Dendritic cell treated with granulocyte-macrophage colony-stimulating factor and Interleukin-4, amounts not matched to agents 40 ng/mL and 50 ng/mL, for 4 days (primary cell): ENCODE results near the gene CLEC2A.

ENCODE experiments used
- H3K27ac Mint-ChIP-seq: one replicate; pipeline ENCODE4 v1.8.0; 2022; ENCODE audit warnings: mild to moderate bottlenecking, mixed read lengths
- H3K27me3 Mint-ChIP-seq: one replicate; pipeline ENCODE4 v1.8.0; 2022; ENCODE audit warnings: mild to moderate bottlenecking, mixed read lengths
- H3K36me3 Mint-ChIP-seq: one replicate; pipeline ENCODE4 v1.8.0; 2022; ENCODE audit warnings: low read depth, mixed read lengths
- H3K4me1 Mint-ChIP-seq: one replicate; pipeline ENCODE4 v1.8.0; 2022; ENCODE audit warnings: low read depth, mixed read lengths
- H3K4me3 Mint-ChIP-seq: one replicate; pipeline ENCODE4 v1.8.0; 2022; ENCODE audit warnings: mild to moderate bottlenecking, moderate library complexity, mixed read lengths
- H3K9me3 Mint-ChIP-seq: one replicate; pipeline ENCODE4 v1.8.0; 2022; ENCODE audit warnings: mixed read lengths
- intact Hi-C: fragments of 100-400 bp; cut with micrococcal nuclease; formaldehyde crosslinking; loops from one replicate; pipeline ENCODE4 v1.15.0; 2022

The CLEC2A gene

DNA sequence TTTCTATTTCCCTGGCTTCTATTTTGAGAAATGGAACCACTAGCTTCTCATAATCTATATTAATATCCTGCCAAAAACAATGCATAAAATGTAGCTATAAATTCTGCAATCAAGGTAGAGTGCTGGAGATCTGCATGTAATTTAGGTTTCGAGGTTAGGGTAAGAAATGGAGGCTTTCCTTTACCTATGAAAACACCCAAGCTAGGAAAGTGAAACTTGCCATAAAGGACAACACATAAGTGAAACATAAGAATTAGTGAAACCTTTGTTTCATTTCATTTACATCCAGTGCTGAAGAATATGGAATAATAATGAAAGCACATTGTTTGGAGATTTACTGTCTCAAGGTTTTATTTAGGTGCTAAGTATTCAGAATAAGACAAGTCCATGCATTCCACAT lies 9.7 kb downstream of the CLEC2A start:
- H3K27me3 Mint-ChIP-seq: no peaks in the 10 kb centered on the region

DNA sequence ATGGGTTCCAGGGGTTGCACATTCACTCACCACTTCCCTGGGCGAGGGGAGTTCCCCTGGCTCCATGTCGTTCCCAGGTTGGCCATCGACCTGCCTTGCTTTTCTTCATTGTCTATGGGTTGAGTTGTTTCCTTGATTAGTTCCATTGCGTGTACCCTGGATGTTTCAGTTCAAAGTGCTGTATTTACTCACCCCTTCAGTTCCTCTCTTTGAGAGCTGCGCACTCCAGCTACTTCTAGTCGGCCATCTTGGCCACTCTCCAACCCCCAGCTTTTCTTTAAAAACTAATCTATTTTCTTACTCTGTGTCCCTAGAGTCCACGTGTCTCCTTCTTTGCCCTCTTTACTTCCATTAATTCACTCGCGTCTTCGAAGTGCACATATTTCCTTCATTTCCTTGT lies 11.7 kb downstream of the CLEC2A start:
- H3K9me3 Mint-ChIP-seq: no peaks in the 10 kb centered on the region
- H3K36me3 Mint-ChIP-seq: no peaks in the 10 kb centered on the region
- H3K4me1 Mint-ChIP-seq: no peaks in the 10 kb centered on the region
- intact Hi-C loops: no loop called here
- no peak overlapping the region for H3K4me3 Mint-ChIP-seq
- H3K27me3 Mint-ChIP-seq: no peaks in the 10 kb centered on the region
- no peak overlapping the region for H3K27ac Mint-ChIP-seq

More for the DNA sequence above, 9.7 kb downstream of the CLEC2A start:
- Mint-ChIP-seq H3K4me3 (no peak overlapping the region), H3K27ac (no peak overlapping the region), H3K36me3 (no peaks in the 10 kb centered on the region), H3K9me3 (no peaks in the 10 kb centered on the region), H3K4me1 (peaks cover 6% of the 10 kb centered on the region)
- intact Hi-C loops: no loop called here

DNA sequence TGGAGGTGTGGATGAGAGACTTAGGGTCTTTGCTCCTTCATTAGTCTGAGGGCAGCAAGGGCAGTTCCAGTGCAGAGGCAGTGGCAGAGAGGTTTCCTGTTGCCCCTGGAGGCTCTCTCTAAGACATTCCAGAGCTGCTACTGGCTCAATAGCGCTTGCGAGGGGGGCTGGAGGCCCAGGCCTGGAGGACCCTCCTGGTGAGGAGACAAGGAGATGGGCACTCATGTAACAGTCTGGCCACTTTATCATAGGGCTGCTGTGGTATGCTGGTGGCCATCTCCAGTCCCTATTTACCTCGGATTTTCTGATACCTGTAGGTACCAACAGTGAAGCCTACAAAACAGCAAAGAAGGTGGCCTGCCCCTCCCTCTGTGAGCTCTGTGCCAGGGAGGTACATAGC lies 12.7 kb downstream of the CLEC2A start:
- Mint-ChIP-seq H3K9me3 (no peaks in the 10 kb centered on the region), H3K4me3 (no peak overlapping the region), H3K27ac (no peak overlapping the region), H3K36me3 (no peaks in the 10 kb centered on the region), H3K4me1 (no peaks in the 10 kb centered on the region), H3K27me3 (no peaks in the 10 kb centered on the region)
- intact Hi-C loops: no loop called here

DNA sequence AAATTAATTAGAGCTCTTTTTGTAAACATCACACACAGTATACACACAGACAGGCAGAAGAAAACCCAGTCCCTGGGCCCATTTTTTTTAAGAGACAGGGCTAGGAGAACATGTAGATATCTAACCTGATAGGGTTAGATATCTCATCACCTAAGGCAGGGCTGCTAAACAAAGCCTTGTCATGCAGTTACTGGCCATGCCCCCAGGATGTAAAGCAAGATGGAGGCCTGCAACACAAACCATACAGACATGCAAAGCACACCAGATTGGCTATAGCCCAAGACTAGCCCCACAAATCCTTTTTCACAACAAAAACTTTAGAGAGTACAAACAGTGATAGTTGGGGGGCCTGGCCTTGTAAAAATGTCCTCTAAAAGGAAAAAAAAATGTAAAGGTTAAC lies 20.5 kb downstream of the CLEC2A start:
- Mint-ChIP-seq H3K36me3 (peaks cover 12% of the 10 kb centered on the region), H3K4me1 (no peaks in the 10 kb centered on the region), H3K27ac (no peak overlapping the region), H3K9me3 (peaks cover 55% of the 10 kb centered on the region), H3K4me3 (no peak overlapping the region), H3K27me3 (no peaks in the 10 kb centered on the region)
- intact Hi-C loops: no loop called here

DNA sequence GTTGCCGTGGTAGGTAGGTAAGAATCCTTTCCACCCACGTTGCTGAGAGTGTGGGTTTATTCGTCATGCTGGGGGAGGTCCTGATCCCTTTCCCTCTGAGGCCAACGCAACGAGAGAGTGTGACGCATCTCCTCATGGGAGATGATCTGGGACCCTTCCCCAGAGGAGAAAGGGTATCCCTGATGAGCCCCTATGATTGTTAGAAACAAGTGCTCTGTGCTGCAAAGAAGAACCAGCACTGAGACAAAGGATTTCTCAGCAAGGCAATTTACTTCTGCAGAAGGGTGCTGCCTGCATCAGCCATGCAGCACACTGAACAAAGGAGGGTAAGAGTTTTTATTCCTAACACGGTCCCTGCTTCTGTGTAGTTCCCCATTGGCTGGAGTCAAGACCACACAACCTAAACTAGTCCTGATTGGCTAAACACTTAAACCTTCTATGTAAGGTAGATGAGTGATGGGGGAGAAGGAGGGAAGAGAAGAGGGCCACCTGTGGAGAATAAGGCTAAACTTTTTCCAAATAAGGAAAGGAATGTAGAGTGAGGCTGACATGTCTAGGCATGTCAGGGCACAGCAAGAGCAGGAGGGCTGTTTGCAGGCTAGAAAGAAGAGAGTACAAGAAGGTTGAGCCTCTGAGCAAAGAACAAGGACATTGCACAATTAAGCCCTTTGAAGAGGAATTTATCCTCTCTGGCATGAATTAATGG lies 21.3 kb downstream of the CLEC2A start:
- Mint-ChIP-seq H3K27ac (no peak overlapping the region), H3K9me3 (peaks cover 55% of the 10 kb centered on the region), H3K4me1 (no peaks in the 10 kb centered on the region), H3K27me3 (no peaks in the 10 kb centered on the region), H3K36me3 (peaks cover 12% of the 10 kb centered on the region), H3K4me3 (no peak overlapping the region)
- intact Hi-C loops: no loop called here

DNA sequence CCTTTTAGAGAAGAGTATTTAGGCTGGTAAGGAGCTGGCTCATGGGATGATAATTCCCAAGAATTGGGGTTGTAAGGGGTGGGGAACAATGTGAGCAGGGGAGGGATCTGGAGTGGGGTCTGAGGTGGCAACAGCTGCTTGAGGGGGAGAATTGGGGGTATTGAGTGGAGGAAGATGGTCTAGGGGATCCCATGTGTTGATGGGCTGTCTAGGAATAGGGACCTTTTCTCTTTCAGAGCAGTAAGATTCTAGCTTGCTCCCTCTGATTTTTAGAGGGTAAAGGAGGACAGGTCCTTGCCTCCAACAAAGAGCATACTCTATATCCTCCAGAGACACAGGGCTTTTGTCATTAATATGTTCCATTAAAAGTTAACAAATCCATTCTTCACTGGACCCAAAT lies 22.4 kb downstream of the CLEC2A start:
- H3K9me3 Mint-ChIP-seq: peaks cover 64% of the 10 kb centered on the region
- no peak overlapping the region for H3K4me3 Mint-ChIP-seq
- H3K4me1 Mint-ChIP-seq: no peaks in the 10 kb centered on the region
- intact Hi-C loops: no loop called here
- H3K27me3 Mint-ChIP-seq: no peaks in the 10 kb centered on the region
- no peak overlapping the region for H3K27ac Mint-ChIP-seq
- H3K36me3 Mint-ChIP-seq: peaks cover 12% of the 10 kb centered on the region

DNA sequence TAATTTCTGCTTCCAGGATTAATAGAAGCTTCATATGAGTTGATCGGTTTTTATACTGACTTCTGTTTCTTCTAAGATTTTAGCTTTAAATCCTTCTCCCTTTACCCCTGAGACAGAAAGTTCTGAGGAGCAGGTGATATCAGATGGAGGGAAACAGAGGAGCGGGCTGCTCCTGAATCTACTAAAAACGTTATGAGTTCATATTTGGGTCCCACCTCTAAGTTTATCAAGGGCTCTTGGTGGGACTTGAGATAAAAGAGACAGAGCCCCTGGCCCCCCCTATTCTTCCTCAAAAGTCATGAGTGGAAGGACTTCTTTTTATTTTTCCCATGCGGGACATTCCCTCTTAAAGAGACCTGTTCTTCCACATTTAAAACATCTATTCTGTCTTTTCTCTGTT lies 23.8 kb downstream of the CLEC2A start:
- no peaks in the 10 kb centered on the region for H3K4me1 Mint-ChIP-seq
- H3K36me3 Mint-ChIP-seq: peaks cover 12% of the 10 kb centered on the region
- H3K27ac Mint-ChIP-seq: no peak overlapping the region
- intact Hi-C loops: no loop called here
- H3K4me3 Mint-ChIP-seq: no peak overlapping the region
- peaks cover 77% of the 10 kb centered on the region for H3K9me3 Mint-ChIP-seq
- no peaks in the 10 kb centered on the region for H3K27me3 Mint-ChIP-seq

DNA sequence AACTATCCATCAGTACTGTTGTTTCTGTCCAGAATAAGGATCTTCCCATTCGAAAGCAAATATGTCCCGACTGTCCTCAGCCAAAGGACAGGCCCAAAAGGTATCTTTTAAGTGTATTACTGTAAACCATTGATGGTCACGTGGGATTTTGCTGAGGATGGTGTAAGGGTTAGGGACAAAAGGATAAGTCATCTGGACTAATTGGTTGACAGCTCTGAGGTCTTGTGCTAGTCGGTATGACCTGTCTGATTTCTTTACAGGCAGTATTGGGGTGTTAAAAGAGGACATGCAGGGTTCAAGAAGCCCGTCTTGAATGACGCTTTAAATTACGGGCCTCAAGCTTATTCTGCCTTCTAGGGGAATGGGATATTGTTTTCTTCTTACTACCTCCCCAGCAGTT lies 24.4 kb downstream of the CLEC2A start:
- H3K27me3 Mint-ChIP-seq: no peaks in the 10 kb centered on the region
- intact Hi-C loops: no loop called here
- H3K36me3 Mint-ChIP-seq: peaks cover 16% of the 10 kb centered on the region
- no peaks in the 10 kb centered on the region for H3K4me1 Mint-ChIP-seq
- peaks cover 79% of the 10 kb centered on the region for H3K9me3 Mint-ChIP-seq
- no peak overlapping the region for H3K4me3 Mint-ChIP-seq
- no peak overlapping the region for H3K27ac Mint-ChIP-seq

DNA sequence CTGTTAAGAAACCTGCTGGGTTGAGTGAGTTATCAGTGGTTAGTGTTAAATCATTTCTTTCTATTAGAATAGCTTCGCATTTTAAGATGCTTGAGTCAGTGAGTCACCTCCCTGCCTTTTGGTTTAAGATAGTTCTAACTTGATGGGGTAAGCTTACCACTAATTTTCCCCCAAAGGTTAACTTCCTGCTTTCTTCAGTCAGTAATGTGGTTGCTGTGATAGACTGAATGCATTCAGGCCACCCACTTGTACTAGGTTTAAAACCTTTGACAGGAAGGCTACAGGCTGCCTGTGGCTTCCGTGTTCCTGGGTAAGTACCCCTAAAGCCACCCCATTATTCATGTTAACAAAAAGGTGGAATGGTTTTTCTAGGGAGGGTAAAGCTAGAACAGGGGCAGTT lies 25.3 kb downstream of the CLEC2A start:
- H3K4me3 Mint-ChIP-seq: no peak overlapping the region

DNA sequence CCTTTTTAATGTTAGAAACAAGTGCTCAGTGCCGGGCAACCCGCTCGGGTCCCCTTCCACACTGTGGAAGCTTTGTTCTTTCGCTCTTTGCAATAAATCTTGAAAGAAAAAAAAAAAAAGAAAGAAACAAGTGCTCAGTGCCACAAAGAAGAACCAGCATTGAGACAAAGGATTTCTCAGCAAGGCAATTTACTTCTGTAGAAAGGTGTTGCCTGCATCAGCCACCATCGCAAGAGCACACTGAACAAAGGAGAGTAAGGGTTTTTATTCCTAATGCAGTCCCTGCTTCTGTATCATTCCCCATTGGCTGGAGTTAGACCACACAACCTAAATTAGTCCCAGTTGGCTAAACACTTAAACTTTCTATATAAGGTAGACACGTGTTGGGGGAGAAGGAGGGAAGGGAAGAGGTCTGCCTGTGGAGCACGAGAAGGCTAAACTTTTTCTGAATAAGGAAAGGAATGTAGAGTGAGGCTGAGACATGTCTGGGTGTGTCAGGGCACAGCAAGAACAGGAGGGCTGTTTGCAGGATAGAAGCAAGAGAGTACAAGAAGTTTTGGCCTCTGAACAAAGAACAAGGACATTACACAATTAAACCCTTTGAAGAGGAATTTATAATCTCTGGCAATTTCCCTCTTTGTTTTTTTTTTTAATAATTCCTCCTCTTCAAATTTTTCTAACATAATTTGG lies 29.5 kb downstream of the CLEC2A start:
- intact Hi-C loops: no loop called here
- Mint-ChIP-seq H3K9me3 (peaks cover 42% of the 10 kb centered on the region), H3K27ac (no peak overlapping the region), H3K27me3 (no peaks in the 10 kb centered on the region), H3K4me3 (no peak overlapping the region), H3K4me1 (peaks cover 7% of the 10 kb centered on the region), H3K36me3 (peaks cover 7% of the 10 kb centered on the region)

More for the DNA sequence above, 25.3 kb downstream of the CLEC2A start:
- intact Hi-C loops: no loop called here
- Mint-ChIP-seq H3K27ac (no peak overlapping the region), H3K9me3 (peaks cover 79% of the 10 kb centered on the region), H3K36me3 (peaks cover 19% of the 10 kb centered on the region), H3K4me1 (no peaks in the 10 kb centered on the region), H3K27me3 (no peaks in the 10 kb centered on the region)

DNA sequence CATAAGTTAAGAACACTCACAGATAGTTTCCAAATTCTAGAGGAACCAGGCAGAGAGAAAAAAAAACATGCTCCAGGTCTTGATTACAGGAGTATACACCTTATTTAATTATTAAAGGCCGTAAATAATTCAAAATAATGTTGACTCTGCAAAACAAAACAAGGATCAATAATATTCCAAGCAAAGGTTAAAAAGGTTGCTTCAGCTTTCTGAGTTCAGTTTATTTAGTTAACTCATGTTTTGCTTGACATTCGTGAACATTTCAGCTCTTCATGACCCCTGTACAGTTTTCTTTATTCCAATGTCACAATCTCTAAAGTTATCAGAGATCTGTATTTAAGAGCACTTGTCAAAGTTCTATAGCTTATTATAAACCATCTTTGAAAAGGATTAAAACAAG lies 31.2 kb downstream of the CLEC2A start:
- Mint-ChIP-seq H3K9me3 (peaks cover 41% of the 10 kb centered on the region), H3K27ac (no peak overlapping the region), H3K36me3 (peaks cover 7% of the 10 kb centered on the region), H3K27me3 (no peaks in the 10 kb centered on the region), H3K4me3 (no peak overlapping the region), H3K4me1 (peaks cover 7% of the 10 kb centered on the region)
- intact Hi-C loops: no loop called here

DNA sequence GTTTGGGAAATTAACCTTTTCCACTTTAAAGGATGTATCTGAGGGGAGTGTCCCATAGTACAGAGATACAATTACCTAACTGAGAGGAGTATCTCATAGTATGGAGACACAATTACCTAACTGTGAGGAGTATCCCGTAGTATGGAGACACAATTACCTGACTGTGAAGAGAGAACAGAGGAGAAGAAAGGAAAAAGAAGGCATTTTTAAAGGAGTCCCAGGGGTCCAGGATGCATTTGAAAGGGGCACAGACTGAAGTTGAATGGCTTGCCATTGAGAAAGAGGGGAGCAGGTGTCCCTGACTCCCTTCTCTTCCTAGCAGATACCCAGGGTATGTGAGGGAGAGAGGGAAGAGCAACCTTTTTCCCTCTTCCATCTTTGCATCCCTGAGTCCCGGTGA lies 33.0 kb downstream of the CLEC2A start:
- H3K27ac Mint-ChIP-seq: no peak overlapping the region
- H3K4me3 Mint-ChIP-seq: no peak overlapping the region
- intact Hi-C loops: no loop called here
- no peaks in the 10 kb centered on the region for H3K27me3 Mint-ChIP-seq
- H3K36me3 Mint-ChIP-seq: peaks cover 7% of the 10 kb centered on the region
- H3K4me1 Mint-ChIP-seq: peaks cover 7% of the 10 kb centered on the region
- peaks cover 26% of the 10 kb centered on the region for H3K9me3 Mint-ChIP-seq

DNA sequence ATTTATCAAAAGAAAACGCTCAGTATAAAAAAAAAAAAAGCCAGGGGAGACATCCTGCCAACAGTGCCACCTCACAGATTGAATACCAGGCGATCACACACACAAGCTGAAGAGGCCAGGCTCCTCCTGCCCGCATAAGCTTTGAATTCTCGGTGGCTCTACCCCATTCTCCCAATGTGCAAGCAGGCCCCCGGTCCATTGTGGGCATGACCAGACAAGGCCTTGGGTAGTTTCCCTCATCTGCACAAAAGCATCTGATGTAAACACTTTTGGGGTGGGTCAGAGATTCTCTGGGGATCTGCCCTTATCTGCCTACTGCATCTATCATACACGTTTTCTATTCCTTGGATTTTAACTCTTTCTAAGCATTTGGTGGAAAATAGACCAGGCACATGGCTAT lies 34.6 kb downstream of the CLEC2A start:
- Mint-ChIP-seq H3K4me1 (peaks cover 7% of the 10 kb centered on the region), H3K36me3 (peaks cover 1% of the 10 kb centered on the region), H3K9me3 (peaks cover 11% of the 10 kb centered on the region), H3K27ac (no peak overlapping the region), H3K27me3 (peaks cover 2% of the 10 kb centered on the region), H3K4me3 (no peak overlapping the region)
- intact Hi-C loops: no loop called here

DNA sequence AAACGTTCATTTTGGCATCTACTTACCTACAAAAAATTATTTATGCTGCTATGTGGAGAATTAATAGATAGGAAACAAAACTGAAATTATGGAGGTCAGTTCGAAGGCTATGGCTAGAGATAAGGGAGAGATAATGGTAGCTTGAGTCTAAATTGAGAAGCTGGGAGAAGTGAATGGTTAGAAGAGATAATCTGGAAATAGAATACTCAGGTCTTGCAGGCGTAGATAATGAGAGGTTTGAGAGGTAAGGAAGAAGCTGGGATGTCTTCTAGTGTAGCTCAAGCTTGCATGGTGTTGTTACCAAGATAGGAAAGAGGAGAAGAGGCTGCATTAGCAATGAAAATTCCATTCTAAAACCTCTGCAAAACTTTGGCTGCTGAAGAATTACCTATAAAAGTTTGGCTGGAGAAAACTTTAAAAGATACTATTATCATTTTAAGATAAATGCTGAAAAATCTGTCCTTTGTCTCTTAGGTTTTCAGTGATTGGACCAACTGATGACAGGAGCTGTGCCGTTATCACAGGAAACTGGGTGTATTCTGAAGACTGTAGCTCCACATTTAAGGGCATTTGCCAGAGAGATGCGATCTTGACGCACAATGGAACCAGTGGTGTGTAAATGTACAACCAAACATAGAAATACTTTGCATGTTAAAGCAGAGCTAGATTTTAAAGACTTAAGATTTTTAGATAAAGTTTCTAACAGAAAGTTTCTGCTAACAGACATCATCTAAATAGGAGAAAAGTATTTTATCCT lies 36.8 kb downstream of the CLEC2A start:
- Mint-ChIP-seq H3K36me3 (no peaks in the 10 kb centered on the region), H3K9me3 (no peaks in the 10 kb centered on the region), H3K27me3 (peaks cover 2% of the 10 kb centered on the region), H3K27ac (no peak overlapping the region), H3K4me3 (no peak overlapping the region), H3K4me1 (peaks cover 7% of the 10 kb centered on the region)
- intact Hi-C loops: no loop called here
